Stimulated activated CD8-positive, alpha-beta memory T cell treated with anti-CD3 and anti-CD28 coated beads, Interleukin-7, amount 100 ng/mL, for 24 hours (primary cell): Measurements from ENCODE around the gene ANTKMT.
A peak's percentile ranks its signal among the peaks of the same experiment; 100 is the strongest.
"Not testable (repeated sequence)": the region's sequence is repeated elsewhere in the genome, so short reads cannot be mapped to it uniquely, and the experiment has no call there.

Source experiments
- DNase-seq: peaks from one replicate; pipeline ENCODE4 v3.0.0-alpha.2; 2020; ENCODE audit warnings: low read depth

The ANTKMT gene

GRCh38 chr16:728131-728889, 7.4 kb downstream of the ANTKMT start:
- no peak for DNase-seq

DNA sequence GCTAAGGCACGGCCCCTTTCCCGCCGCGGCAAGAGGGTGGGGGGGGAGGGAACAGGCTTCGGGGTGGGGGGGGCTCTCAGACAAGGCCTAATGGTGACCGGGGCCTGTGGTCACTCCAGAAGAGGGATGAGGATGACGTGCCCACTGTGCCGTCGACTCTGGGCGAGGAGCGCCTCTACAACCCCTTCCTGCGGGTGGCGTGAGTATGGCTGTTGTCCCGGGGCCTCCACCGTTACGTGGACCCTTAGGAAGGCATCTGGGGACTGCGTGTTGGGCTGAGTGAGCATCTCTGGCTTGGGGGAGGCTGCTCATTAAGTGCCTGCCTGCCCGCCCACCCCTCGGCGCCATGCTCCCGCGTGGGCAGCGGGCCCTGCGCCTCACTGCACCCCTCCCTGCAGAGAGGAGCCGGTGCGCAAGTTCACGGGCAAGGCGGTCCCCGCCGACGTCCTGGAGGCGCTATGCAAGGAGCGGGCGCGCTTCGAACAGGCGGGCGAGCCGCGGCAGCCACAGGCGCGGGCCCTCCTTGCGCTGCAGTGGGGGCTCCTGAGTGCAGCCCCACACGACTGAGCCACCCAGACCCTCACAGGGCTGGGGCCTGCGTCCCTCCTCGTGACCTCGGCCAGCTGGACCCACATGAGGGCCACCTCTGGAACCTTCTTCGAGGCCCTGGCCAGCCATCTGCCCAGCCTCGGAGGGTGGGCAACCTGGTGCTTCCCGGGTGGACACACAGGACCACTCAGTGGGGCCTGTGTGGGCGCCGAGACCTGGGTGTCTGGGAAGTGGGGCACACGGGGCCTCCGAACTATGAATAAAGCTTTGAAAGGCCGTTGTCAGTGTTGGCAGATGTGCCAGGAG, 8.2 kb downstream of the ANTKMT start:
- no peak for DNase-seq

DNA sequence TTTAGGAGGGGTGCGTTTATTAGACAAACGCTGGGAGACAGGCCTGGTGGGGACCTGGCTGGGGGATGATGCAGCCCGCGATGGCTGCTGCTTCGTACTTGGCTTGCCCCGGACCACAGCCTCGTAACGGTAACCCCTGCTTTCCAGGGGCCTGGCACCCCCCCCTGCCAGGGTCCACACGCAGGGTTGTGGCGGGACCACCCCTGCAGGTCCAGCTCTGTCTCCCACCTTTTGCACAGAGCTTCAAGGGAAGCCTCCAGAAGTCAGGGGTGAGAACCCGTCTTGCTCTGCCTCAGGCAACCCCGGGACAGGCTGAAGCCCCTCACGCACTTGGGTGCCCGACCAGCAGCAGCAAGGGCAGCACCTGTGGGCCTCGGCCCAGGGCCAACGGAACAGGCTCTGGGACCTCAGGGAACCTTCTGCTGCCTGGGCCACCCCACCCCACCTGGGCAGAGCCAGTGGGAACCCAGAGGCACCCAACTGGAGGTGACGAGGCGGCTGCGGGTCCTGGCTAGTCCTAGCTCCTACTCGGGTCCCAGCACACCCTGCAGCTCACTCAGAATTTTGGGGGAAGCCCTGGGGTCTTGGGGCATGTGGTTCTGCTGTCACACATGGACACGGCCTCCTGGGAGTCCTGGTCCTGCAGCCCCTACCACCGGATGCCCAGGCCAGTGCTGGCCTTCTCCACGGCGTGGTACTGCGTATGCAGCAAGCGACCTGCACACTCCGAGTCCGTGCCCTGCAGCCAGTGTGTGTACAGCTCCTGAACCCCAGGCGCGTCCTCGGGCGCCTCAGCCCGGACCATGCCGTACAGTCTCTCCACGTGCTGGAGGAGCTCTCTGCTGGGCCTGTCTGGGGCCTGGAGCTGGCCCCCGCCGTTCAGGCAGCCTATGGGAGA, 9.1 kb downstream of the ANTKMT start:
- DNase-seq = no peak

GRCh38 chr16:730666-731509, 9.9 kb downstream of the ANTKMT start:
- DNase-seq = no peak

DNA sequence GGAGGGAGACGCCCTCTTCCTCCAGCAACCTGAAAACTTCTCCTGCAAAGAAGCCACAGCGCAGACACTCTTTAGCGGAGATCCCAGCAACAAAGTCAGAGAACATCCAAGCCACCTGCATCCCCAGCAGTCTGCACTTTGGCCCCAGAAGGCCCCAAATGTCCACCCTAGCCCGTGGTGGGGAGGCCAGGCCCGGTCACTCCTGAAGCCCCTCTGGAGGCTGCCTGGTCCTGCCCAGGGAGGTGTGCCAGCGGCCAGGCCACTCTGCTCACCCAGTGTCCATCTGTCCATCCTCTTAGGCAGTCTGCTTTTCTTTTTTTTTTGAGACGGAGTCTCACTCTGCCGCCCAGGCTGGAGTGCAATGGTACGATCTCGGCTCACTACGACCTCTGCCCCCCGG, 11.4 kb downstream of the ANTKMT start:
- DNase-seq = no peak

GRCh38 chr16:732936-733335, 12.0 kb downstream of the ANTKMT start:
- DNase-seq = no peak

GRCh38 chr16:733382-734207, 12.6 kb downstream of the ANTKMT start:
- no peak for DNase-seq

DNA sequence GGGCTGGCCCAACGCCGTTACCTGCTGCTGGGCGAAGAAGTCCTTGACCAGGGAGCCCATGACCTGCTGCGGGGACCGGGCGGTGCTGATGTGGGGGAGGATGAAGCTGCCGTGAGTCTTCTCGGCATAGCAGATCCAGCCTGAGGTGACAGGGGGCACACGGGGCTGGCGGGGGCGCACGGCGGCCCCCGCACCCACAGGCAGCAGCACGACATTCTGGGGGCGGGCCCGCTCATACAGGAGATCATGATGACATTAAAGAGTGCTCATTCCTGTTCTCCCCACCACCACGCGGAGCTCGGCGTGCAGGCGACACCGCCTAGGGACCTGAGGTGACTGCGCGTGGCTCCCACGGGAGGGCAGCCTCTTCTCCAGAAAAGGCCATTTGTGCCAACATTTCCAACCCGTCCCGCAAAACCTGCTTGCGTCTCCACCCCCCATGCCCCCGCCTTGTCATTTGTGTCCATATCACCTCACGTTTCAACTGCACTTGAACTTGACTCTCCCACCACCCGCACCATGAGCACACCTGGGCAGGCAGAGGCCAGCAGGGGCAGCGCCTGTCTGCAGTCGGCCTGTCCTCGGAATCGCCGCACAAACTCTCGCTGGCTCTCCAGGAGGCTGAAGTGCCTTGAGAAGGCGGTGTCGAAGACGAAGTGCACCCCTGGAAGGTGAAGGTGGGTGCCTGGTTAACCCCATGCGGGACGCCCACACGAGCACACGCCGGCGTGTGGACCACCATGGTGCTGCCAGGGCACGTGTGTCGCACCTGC, 13.4 kb downstream of the ANTKMT start:
- no peak for DNase-seq

DNA sequence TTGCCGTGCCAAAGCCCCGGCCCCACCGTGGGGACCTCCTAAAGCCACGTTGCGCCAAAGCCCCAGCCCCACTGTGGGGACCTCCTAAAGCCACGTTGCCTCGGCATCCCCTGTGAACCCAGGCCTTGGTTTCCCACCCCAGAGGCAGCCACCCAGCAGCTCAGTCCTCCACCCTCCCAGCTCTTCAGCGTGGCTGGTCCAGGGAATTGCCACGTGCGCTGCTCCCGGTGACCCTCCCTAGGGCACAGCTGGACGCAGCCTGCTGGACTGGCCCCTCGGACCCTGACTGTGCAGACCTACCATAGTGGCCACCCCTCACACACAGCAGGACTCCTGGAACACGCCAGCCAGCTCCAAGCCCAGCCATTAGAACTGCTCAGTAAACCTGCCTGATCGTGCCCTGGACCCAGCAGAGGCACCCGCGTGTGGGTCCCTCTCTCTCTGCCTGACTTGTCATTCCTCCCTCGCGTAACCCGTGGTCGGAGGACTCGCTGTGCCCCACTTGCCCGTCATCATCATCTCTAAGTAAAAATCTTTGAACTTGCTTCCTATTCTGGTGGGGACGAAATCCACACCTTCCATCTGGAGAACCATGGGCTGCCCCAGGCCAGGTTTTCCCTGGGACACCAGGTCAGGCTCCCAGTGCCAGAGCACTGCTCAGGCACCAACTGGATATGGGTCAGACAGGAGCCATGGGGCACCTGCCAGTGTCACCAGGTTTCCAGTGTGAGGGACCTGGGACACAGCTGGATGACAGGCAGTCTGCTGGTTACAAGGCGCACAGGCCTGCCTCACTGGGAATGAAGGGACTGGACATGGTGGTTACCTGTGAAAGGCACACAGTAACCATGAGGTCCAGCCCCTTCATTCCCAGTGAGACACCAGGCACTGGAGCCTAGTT, 14.3 kb downstream of the ANTKMT start:
- no peak for DNase-seq

DNA sequence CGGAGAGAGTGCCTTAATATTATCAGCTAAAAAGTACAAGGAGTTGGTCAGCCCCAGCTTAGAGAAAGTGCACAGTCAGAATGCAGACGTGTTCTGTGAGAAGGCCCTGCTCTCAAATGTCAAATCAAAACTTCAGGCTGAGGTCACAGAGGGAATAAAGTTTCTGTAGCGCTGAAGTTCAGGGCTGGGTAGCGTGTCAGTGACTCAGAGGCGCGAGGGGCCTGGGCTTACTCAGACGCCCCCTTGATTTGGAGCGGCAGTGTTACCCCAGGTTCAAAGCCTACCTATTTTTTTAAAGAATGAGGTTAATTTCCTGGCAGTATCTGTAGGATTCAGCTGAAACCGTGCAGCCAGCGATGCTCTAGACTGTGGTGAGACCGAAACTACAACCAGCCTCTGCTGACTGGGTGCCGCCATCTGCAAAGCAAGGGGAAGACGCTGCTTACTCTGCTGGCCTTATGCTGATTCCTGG, 15.1 kb downstream of the ANTKMT start:
- no peak for DNase-seq

GRCh38 chr16:736936-737481, 16.1 kb downstream of the ANTKMT start:
- DNase-seq = no peak

GRCh38 chr16:739560-740458, 18.9 kb downstream of the ANTKMT start:
- no peak for DNase-seq

DNA sequence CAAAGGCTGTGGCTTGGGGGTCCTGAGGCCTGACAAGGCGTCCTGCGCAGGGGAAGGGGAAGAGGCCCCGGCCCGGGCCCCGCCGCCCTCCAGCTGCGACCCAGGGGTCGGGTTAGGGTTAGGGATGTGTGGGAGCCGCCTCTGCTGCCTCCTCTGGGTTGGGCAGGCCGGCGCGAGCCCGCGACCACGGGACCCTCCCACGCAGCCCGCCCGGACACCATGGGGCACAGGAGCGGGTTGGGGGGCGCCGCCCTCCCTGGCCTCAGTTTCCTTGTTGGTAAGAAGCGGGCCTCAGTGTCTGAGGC, 19.5 kb downstream of the ANTKMT start:
- DNase-seq = no peak

DNA sequence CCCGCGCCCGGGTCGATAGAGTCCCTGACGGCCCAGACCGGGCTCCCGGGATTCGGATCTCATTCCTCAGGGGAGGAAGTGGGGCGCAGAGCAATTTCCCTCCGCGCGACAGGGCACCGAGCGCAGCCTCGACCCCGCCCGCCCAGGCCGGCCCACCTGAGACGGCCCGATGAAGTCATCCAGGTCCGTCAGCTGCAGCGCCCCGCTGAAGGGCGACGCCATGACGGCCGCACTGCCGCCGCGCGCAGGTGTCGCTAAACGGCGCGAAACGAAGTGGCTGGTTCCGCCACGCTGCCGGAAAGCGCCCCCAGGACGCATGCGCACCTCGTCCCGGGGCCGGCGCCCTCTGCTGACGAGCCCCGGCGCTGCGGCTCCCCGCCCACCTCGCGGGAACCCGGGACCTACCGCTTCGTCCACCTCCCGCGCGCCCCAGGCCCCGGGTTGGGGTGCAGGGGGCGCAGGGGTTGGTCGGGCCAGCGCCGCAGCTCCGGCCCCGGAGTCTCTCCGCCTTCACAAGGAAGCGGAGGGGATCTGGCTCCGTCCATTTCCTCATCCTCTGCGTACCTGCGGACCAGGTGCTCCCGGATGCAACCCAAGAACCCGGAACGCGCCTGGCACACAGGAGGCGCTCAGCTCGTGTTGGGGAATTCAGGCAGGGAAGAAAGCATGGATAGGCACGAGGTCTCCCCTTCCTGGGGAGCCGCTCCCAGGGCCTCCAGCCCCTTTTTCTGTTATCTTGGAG, 20.0 kb downstream of the ANTKMT start, which contains the start of gene CIAO3:
Gene CIAO3 (minus strand): TSS at position 234 of the 742 bp plus-strand sequence. CDS start 12 bp downstream, at position 222.
- peak; percentile 85 for DNase-seq

DNA sequence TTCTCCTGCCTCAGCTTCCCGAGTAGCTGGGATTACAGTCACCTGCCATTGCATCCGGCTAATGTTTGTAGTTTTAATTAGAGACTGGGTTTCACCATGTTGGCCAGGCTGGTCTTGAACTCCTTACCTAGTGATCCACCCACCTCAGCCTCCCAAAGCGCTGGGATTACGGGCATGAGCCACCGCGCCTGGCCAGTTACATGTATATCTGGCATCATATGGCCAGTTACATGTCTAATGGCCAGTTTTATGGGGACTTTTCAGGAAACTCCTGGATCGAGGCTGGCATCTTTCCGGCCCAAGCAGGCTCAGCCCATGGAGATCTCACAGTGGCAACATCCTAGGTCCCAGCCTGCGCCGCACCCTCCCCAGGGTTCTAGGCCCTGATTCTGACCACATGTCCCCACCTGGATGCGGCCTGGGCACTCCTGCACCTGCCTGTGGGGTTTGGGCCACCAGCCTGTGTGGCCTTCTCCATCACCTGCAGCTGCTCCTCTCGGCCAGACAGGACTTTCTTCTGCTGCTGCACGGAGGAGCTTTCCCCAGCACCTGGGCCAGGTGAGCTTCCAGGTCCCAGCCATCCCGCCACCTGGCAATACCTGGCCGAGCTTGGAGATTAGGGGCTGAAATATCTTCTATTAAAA, 21.2 kb downstream of the ANTKMT start:
- DNase-seq = no peak

GRCh38 chr16:742894-743293, 21.9 kb downstream of the ANTKMT start:
- DNase-seq = not testable (repeated sequence)
